Smooth muscle cell (in vitro differentiated cells): ENCODE results near the gene MYO6. TPM values are rescaled to one million over a fixed set of nuclear protein-coding genes. Genes with fewer than 3 reads are reported as not detected.
A peak's percentile ranks its signal among the peaks of the same experiment; 100 is the strongest.

Experiments used
- DNase-seq: peaks from one replicate; lab custom pipeline; 2025; ENCODE audit not compliant: unreplicated experiment; lab: John Stamatoyannopoulos, UW
- H2AFZ ChIP-seq: fragments of 200-600 bp; sonication (generic); 2 replicates; pipeline ENCODE4 v1.6.0; 2016; ENCODE audit warnings: antibody characterized with exemption, low read depth, mild to moderate bottlenecking
- H3F3A ChIP-seq: fragments of 200-600 bp; sonication (generic); 2 replicates; pipeline ENCODE4 v1.6.0; 2017; ENCODE audit warnings: antibody characterized with exemption, low read depth
- H3K27ac ChIP-seq: fragments of 200-600 bp; sonication (generic); 2 replicates; pipeline ENCODE4 v1.5.1; 2016; ENCODE audit warnings: low read depth, mild to moderate bottlenecking
- H3K27me3 ChIP-seq: fragments of 200-600 bp; sonication (generic); 2 replicates; pipeline ENCODE4 v1.6.1; 2016; ENCODE audit warnings: low read depth, mild to moderate bottlenecking
- H3K36me3 ChIP-seq: fragments of 200-600 bp; sonication (generic); 2 replicates; pipeline ENCODE4 v1.5.1; 2016; ENCODE audit warnings: low read depth
- H3K4me1 ChIP-seq: fragments of 200-600 bp; sonication (generic); 2 replicates; pipeline ENCODE4 v1.5.1; 2016; ENCODE audit warnings: low read depth
- H3K4me2 ChIP-seq: fragments of 200-600 bp; sonication (generic); 2 replicates; pipeline ENCODE4 v1.6.0; 2016; ENCODE audit warnings: mild to moderate bottlenecking
- H3K4me3 ChIP-seq: fragments of 200-600 bp; sonication (generic); 2 replicates; pipeline ENCODE4 v1.5.1; 2016; ENCODE audit warnings: mild to moderate bottlenecking
- H3K79me2 ChIP-seq: fragments of 200-600 bp; sonication (generic); 2 replicates; pipeline ENCODE4 v1.6.0; 2016; ENCODE audit warnings: low read depth, mild to moderate bottlenecking
- H3K9ac ChIP-seq: fragments of 200-600 bp; sonication (generic); 2 replicates; pipeline ENCODE4 v1.6.0; 2016; ENCODE audit warnings: low read depth
- H3K9me3 ChIP-seq: fragments of 200-600 bp; sonication (generic); replicated peaks from 2 replicates; pipeline ENCODE4 v1.5.1; 2016; ENCODE audit warnings: low read depth
- H4K20me1 ChIP-seq: fragments of 200-600 bp; sonication (generic); 2 replicates; pipeline ENCODE4 v1.6.0; 2016; ENCODE audit warnings: low read depth
- WGBS: methylation state at CpG from one replicate; pipeline ENCODE4 v1.1.7; 2016; ENCODE audit warnings: low lambda C conversion rate; 5-methylcytosine and 5-hydroxymethylcytosine counted together
- polyA plus RNA-seq: library from polyadenylated mRNA; unstranded; fragments of >200 nt; fragmentation: Nextera tagmentation; extraction: Ambion mirVana; gene quantifications from 2 replicates; pipeline ENCODE4 v1.2.1, GENCODE V29; 2016
- total RNA-seq: library from RNA; depleted of rRNA; stranded (reverse); fragments of >200 nt; gene quantifications from 2 replicates; pipeline ENCODE4 v1.2.3, GENCODE V29; 2014
- TF ChIP-seq, protein P1 (sequence below): fragments of 200-600 bp; sonication (generic); IDR thresholded peaks from 2 replicates; pipeline ENCODE4 v1.5.1; 2017; ENCODE audit warnings: borderline replicate concordance, mild to moderate bottlenecking, antibody characterized with exemption; ENCODE audit not compliant: insufficient read depth, poor library complexity, severe bottlenecking

The MYO6 gene
- total and polyA plus RNA-seq, 2 experiments from 2014 or later: 10.6 to 22.1 TPM

DNA sequence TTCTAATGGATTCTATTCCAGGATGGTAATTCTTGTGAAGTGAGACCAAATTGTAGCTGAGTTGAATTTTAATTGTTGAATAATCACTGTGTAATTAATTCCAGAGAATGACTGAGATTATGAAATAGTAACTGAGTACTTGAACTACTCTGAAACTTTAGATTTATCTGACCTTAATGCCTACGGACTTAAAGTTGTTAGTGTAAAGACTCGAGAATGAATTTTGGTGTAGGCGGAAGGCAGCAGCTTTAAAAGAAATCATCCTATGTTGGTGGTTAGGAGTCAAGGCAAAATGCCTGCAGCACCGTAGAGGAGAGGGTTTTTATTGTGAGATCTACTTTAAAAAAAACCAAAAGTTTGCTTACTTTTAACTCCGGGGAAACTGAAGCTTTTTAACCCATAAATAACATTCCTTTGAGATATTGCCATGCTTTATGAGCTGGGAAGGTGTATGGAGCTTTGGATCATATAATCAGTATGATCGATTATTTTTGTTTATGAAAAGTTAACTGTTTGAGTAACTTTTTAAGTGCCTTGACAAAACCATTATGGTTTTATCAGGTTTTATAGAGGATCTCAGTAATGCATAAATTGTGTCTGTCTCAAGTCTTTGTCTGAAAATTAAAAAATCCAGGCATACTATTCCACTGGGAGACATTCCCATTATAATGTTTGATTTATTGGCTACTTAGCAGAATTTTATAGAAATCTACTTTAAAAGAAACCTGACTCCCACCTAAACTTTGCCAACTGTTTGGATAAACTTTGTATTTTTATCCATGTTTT, 46.1 kb downstream of the MYO6 start:
- WGBS: 18% methylated on average over 6 of the region's 6 CpGs
- Histone ChIP-seq H3K9me3 (no peaks in the 10 kb centered on the region), H3K4me1 (peaks cover 18% of the 10 kb centered on the region), H3K9ac (no peak overlapping the region), H3K4me3 (peak overlapping the region; percentile 21), H3K27ac (peak overlapping the region; percentile 49), H2AFZ (peak overlapping the region; percentile 12), H4K20me1 (peaks cover 11% of the 10 kb centered on the region), H3F3A (peaks cover 10% of the 10 kb centered on the region), H3K79me2 (peaks cover 12% of the 10 kb centered on the region), H3K4me2 (peak overlapping the region; percentile 83), H3K27me3 (no peaks in the 10 kb centered on the region), H3K36me3 (no peaks in the 10 kb centered on the region)
- TF ChIP-seq, protein P1, sequence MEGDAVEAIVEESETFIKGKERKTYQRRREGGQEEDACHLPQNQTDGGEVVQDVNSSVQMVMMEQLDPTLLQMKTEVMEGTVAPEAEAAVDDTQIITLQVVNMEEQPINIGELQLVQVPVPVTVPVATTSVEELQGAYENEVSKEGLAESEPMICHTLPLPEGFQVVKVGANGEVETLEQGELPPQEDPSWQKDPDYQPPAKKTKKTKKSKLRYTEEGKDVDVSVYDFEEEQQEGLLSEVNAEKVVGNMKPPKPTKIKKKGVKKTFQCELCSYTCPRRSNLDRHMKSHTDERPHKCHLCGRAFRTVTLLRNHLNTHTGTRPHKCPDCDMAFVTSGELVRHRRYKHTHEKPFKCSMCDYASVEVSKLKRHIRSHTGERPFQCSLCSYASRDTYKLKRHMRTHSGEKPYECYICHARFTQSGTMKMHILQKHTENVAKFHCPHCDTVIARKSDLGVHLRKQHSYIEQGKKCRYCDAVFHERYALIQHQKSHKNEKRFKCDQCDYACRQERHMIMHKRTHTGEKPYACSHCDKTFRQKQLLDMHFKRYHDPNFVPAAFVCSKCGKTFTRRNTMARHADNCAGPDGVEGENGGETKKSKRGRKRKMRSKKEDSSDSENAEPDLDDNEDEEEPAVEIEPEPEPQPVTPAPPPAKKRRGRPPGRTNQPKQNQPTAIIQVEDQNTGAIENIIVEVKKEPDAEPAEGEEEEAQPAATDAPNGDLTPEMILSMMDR: no peak
- DNase-seq: no peak

DNA sequence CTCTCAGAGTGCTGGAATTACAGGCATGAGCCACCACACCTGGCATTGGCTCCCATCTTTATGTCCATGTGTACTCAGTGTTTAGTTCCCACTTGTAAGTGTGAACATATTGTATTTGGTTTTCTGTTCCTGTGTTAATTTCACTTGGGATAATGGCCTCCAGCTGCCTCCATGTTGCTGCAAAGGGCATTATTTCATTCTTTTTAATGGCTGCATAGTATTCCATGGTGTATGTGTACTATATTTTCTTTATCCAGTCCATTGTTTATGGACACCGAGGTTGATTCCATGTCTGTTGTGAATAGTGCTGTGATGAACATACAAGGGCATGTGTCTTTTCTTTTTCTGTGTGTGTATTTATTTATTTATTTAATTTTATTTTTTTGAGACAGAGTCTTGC, 47.7 kb downstream of the MYO6 start:
- Histone ChIP-seq H3F3A (peaks cover 10% of the 10 kb centered on the region), H4K20me1 (peaks cover 10% of the 10 kb centered on the region), H2AFZ (no peak overlapping the region), H3K27ac (no peak overlapping the region), H3K4me2 (no peak overlapping the region), H3K4me1 (peaks cover 18% of the 10 kb centered on the region), H3K27me3 (no peaks in the 10 kb centered on the region), H3K79me2 (peaks cover 11% of the 10 kb centered on the region), H3K4me3 (no peak overlapping the region), H3K9ac (no peak overlapping the region), H3K36me3 (no peaks in the 10 kb centered on the region), H3K9me3 (no peaks in the 10 kb centered on the region)
- TF ChIP-seq, protein P1: no peak
- 93% methylated on average over 1 of the region's 1 CpG for WGBS
- DNase-seq: no peak

DNA sequence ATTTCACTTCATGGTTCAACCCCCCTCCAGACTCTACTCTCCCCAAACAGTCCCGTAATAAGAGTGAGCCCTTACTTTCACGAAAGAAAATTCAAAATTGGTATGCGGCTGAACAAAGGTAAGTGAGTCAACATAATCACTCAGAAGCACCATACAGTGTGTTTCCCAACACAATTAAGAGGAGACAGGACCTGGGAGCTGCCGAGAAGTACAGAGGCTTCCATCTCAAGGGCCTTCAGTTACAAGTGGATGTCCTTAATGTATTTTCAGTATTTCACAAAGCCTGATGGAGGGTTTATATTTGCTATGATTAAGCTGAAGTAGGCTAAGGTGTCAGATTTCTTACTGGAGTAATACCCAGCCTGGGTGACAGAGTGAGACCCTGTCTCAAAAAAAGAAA, 51.1 kb downstream of the MYO6 start:
- Histone ChIP-seq H3F3A (peaks cover 5% of the 10 kb centered on the region), H4K20me1 (peaks cover 5% of the 10 kb centered on the region), H3K4me2 (no peak overlapping the region), H3K27me3 (no peaks in the 10 kb centered on the region), H3K9ac (no peak overlapping the region), H3K4me3 (no peak overlapping the region), H3K4me1 (peaks cover 5% of the 10 kb centered on the region), H3K36me3 (no peaks in the 10 kb centered on the region), H3K79me2 (no peaks in the 10 kb centered on the region), H3K27ac (peak overlapping the region; percentile 14), H2AFZ (no peak overlapping the region), H3K9me3 (no peaks in the 10 kb centered on the region)
- TF ChIP-seq, protein P1: no peak
- 80% methylated on average over 4 of the region's 4 CpGs for WGBS
- DNase-seq: no peak
